Ovary (tissue), 10 donors: Measurements from ENCODE around the gene PLBD1. TPM values are rescaled to one million over a fixed set of nuclear protein-coding genes. Genes with fewer than 3 reads are reported as not detected.

Source experiments
- DNase-seq, 5 donors: peaks; one replicate each; pipeline ENCODE4 v3.0.0-alpha.2; 2019 to 2020
- H3K27ac ChIP-seq, 2 donors: fragments of 200-600 bp; one replicate each; pipeline versions ENCODE4 v1.5.1 to v1.8.0; 2019 to 2022
- H3K27me3 ChIP-seq: fragments of 200-600 bp; one replicate; pipeline ENCODE4 v1.8.0; 2022
- H3K36me3 ChIP-seq: fragments of 200-600 bp; sonication (generic); one replicate; pipeline ENCODE4 v1.5.1; 2019
- H3K4me1 ChIP-seq: one replicate; pipeline ENCODE4 v1.8.1; 2013; ENCODE audit warnings: mild to moderate bottlenecking, moderate library complexity; ENCODE audit not compliant: insufficient read depth
- H3K4me3 ChIP-seq: fragments of 200-600 bp; sonication (generic); one replicate; pipeline ENCODE4 v1.5.1; 2017
- H3K9me3 ChIP-seq, 2 donors: fragments of 200-600 bp in 1 of 2; sonication (generic) in 1 of 2; one replicate each; pipeline versions ENCODE4 v1.5.1 to v1.8.1; 2013 to 2019; ENCODE audit warnings: mild to moderate bottlenecking in 1 of 2, moderate library complexity in 1 of 2
- CTCF ChIP-seq, 3 donors: fragments of 450-650 bp in 2 of 3; fragments of 200-600 bp in 1 of 3; IDR thresholded peaks; one replicate each; pipeline versions ENCODE4 v1.5.1 to v1.8.0; 2016 to 2022; ENCODE audit warnings: antibody characterized with exemption in 3 of 3, mild to moderate bottlenecking in 1 of 3
- EP300 ChIP-seq: sonication (generic); formaldehyde crosslinking; IDR thresholded peaks from one replicate; pipeline ENCODE4 v1.6.1; 2017; ENCODE audit warnings: antibody characterized with exemption
- POLR2A ChIP-seq: fragments of 450-650 bp; IDR thresholded peaks from one replicate; pipeline ENCODE4 v1.6.1; 2017; ENCODE audit warnings: antibody characterized with exemption, mild to moderate bottlenecking, moderate library complexity
- WGBS, 3 donors: extraction: QIAGEN DNeasy Blood & Tissue Kit in 1 of 3; methylation state at CpG; one replicate each; pipeline versions ENCODE4 v1.1.5 to v1.1.7; 2013 to 2017; 5-methylcytosine and 5-hydroxymethylcytosine counted together
- intact Hi-C, 4 donors: fragments of 100-400 bp; cut with DNase I; formaldehyde crosslinking; loops; one replicate each; pipeline versions ENCODE4 v1.11.0 to v1.15.1; 2022 to 2023
- long read RNA-seq, 3 donors: library from polyadenylated mRNA in 2 of 3; unstranded in 2 of 3; transcript quantifications; one replicate each; pipeline ENCODE4 v2.0.0 and lab custom pipeline, GENCODE V29; 2021 to 2026
- polyA plus RNA-seq, 2 donors: library from polyadenylated mRNA; stranded (reverse); fragments of 200-250 nt in 1 of 2; fragments of 350-450 nt in 1 of 2; fragmentation: Illumina TruSeq in 1 of 2; extraction: RNeasy Lipid Tissue Mini Kit (QIAGEN cat#74804) in 1 of 2; gene quantifications; one replicate each; pipeline ENCODE4 v1.2.3, GENCODE V29; 2013 to 2014
- total RNA-seq, 7 donors: library from RNA; depleted of rRNA in 2 of 7; stranded (reverse); fragments of >200 nt in 2 of 7; fragmentation: NEBNext Ultra II Directional in 3 of 7; extraction: Animal tissue kit (Norgen Biotek cat#: 25700) in 3 of 7; gene quantifications; one replicate each; pipeline versions ENCODE4 v1.1.0 to v1.2.4, GENCODE V29; 2016 to 2023
- donor health status: DM: no; HTN: no; CAD: no; lungs with moderate emphysema.
- donor health status: DM: no; HTN: no; CAD: no.
- donor health status: Bipolar disorder and iron deficiency.
- donor health status: DM: yes; HTN: yes; CAD: no.
- donor health status: DM: no; HTN: no; CAD: no.
- donor health status: DM: yes; HTN: yes; CAD: no.

PLBD1 gene
- total RNA-seq (10 to 100 TPM in 1 of 7 donors, 1 to 10 TPM in 6; 1.1 to 12.9 (median 4.6) TPM), polyA plus RNA-seq (10 to 100 TPM in 1 of 2 donors, 1 to 10 TPM in 1; 3.5 to 54.0 TPM)
- long read RNA-seq, donor 1, transcript PLBD1-201 (11 exons, 2,426 nt) = major isoform, 19 of 19 reads
- long read RNA-seq, donor 1, partial matches to known transcripts = 0 of 19 reads
- long read RNA-seq, donor 1, other reads (novel, unspliced or antisense) = 0 of 19 reads
- long read RNA-seq, donor 2, transcript PLBD1-201 (11 exons, 2,426 nt) = major isoform, 30 of 55 reads
- long read RNA-seq, donor 2, partial matches to known transcripts = 25 of 55 reads
- long read RNA-seq, donor 2, other reads (novel, unspliced or antisense) = 0 of 55 reads
- long read RNA-seq, donor 3, transcript PLBD1-201 (11 exons, 2,426 nt) = major isoform, 16 of 20 reads
- long read RNA-seq, donor 3, partial matches to known transcripts = 0 of 20 reads
- long read RNA-seq, donor 3, other reads (novel, unspliced or antisense) = 4 of 20 reads

GRCh38 chr12:14567351-14568162 is at the start of gene PLBD1:
PLBD1 (minus strand) TSS chr12:14567883; CDS start chr12:14567696, 187 bp downstream.
- H3K4me3 ChIP-seq = peak within 1 kb of the TSS; percentile 43
- DNase-seq = peak; percentile 20 to 63 (median 44)
- H3K36me3 ChIP-seq = no peaks in the 10 kb centered on the region
- TF ChIP-seq CTCF (IDR thresholded peaks at IDR 0.05) (no peak), POLR2A (no peak), EP300 (no peak)
- WGBS, 3 donors = 4 to 6% (median 4%) methylated on average over 68 to 76 of the region's 76 CpGs
- H3K27me3 ChIP-seq = no peaks in the 10 kb centered on the region
- intact Hi-C loops = no loop called here
- H3K4me1 ChIP-seq = peaks cover 4% of the 10 kb centered on the region
- no peaks in the 10 kb centered on the region for H3K9me3 ChIP-seq
- no peak within 1 kb of the TSS for H3K27ac ChIP-seq

- H3K9me3 ChIP-seq = no peaks in the 10 kb centered on the region
- H3K27me3 ChIP-seq = no peaks in the 10 kb centered on the region
- H3K36me3 ChIP-seq = no peaks in the 10 kb centered on the region
- intact Hi-C loops = no loop called here
- H3K4me3 ChIP-seq = no peak overlapping the region
- H3K27ac ChIP-seq = no peak overlapping the region
- TF ChIP-seq EP300 = no peak
- no peak for TF ChIP-seq CTCF (IDR thresholded peaks at IDR 0.05)
- no peak for TF ChIP-seq POLR2A
- no peaks in the 10 kb centered on the region for H3K4me1 ChIP-seq
- DNase-seq = no peak
- WGBS, 3 donors = 78 to 91% (median 87%) methylated on average over 3 of the region's 3 CpGs
Observed at GRCh38 chr12:14614704-14615121, 47.0 kb upstream of the PLBD1 start.

GRCh38 chr12:14613718-14614117 is 46.0 kb upstream of the PLBD1 start:
- no peaks in the 10 kb centered on the region for H3K9me3 ChIP-seq
- no peaks in the 10 kb centered on the region for H3K36me3 ChIP-seq
- no peaks in the 10 kb centered on the region for H3K27me3 ChIP-seq
- H3K4me1 ChIP-seq = no peaks in the 10 kb centered on the region
- WGBS, 3 donors = 89 to 93% (median 93%) methylated on average over 1 of the region's 1 CpG
- H3K27ac ChIP-seq = no peak overlapping the region
- no peak for DNase-seq
- intact Hi-C loops = no loop called here
- TF ChIP-seq POLR2A = no peak
- no peak for TF ChIP-seq CTCF (IDR thresholded peaks at IDR 0.05)
- no peak for TF ChIP-seq EP300
- no peak overlapping the region for H3K4me3 ChIP-seq

GRCh38 chr12:14612898-14613445 is 45.3 kb upstream of the PLBD1 start:
- H3K27ac ChIP-seq = no peak overlapping the region
- no peaks in the 10 kb centered on the region for H3K4me1 ChIP-seq
- no peak for TF ChIP-seq EP300
- TF ChIP-seq CTCF (IDR thresholded peaks at IDR 0.05) = no peak
- no peak for TF ChIP-seq POLR2A
- DNase-seq = no peak
- H3K36me3 ChIP-seq = no peaks in the 10 kb centered on the region
- intact Hi-C loops = no loop called here
- no peaks in the 10 kb centered on the region for H3K27me3 ChIP-seq
- WGBS, 3 donors = 52 to 62% (median 61%) methylated on average over 3 of the region's 3 CpGs
- no peak overlapping the region for H3K4me3 ChIP-seq
- no peaks in the 10 kb centered on the region for H3K9me3 ChIP-seq
